ENCODE measurements around the gene PPM1A. TPM values are rescaled to one million over a fixed set of nuclear protein-coding genes. Genes with fewer than 3 reads are reported as not detected.

Gene PPM1A
- total RNA-seq, 1 donor from 2014 or later, result 38.0 TPM

DNA sequence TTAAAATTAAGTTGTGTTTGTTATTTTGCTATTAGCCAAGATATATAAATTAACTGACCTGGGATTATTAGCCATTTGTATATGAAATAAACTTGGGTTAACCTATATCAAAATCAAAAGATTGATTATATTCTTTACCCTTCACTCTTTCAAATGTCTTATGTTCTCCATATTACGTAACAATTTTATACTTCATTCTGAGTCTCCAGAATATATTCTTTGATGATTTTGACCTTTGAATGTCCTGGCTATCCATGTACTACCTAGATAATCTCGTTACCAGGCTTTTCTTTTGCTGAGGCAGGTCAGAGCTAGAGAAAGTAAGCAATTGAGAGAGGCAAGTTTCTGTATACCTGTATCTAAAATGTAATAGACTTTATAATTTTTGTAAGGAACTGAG lies 3.6 kb downstream of the PPM1A start:
- Mint-ChIP-seq H3K4me3 (ENCODE audit: unreplicated experiment) (no peak overlapping the region), H3K27ac (ENCODE audit: unreplicated experiment) (no peak overlapping the region), H3K9me3 (ENCODE audit: unreplicated experiment) (no peaks in the 10 kb centered on the region), H3K27me3 (ENCODE audit: unreplicated experiment) (peaks cover 10% of the 10 kb centered on the region), H3K36me3 (ENCODE audit: low read depth, unreplicated experiment) (no peaks in the 10 kb centered on the region), H3K4me1 (ENCODE audit: unreplicated experiment) (peaks cover 33% of the 10 kb centered on the region)
- no peak for DNase-seq (ENCODE audit: low spot score)
- TF ChIP-seq, protein P1, sequence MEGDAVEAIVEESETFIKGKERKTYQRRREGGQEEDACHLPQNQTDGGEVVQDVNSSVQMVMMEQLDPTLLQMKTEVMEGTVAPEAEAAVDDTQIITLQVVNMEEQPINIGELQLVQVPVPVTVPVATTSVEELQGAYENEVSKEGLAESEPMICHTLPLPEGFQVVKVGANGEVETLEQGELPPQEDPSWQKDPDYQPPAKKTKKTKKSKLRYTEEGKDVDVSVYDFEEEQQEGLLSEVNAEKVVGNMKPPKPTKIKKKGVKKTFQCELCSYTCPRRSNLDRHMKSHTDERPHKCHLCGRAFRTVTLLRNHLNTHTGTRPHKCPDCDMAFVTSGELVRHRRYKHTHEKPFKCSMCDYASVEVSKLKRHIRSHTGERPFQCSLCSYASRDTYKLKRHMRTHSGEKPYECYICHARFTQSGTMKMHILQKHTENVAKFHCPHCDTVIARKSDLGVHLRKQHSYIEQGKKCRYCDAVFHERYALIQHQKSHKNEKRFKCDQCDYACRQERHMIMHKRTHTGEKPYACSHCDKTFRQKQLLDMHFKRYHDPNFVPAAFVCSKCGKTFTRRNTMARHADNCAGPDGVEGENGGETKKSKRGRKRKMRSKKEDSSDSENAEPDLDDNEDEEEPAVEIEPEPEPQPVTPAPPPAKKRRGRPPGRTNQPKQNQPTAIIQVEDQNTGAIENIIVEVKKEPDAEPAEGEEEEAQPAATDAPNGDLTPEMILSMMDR (IDR thresholded peaks at IDR 0.05; ENCODE audit: unreplicated experiment), result no peak

DNA sequence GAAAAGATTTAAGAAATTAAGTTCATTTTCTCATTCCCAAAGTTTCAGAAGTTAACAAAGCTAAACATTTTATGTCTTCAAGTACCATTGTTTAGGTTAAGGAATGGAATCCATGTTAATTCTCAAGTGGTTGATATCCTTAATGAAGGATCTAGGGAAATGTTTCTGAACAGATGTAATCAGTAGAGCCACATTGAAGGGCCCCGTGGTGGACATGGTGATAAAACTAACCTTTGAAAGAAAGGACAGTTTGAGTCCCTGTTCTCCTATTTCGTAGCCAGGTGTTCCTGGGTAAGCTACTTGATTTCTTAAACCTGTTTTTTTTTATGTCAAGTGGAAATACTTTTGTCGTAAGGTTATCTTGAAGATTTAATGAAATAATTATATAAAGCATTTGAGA lies 4.6 kb downstream of the PPM1A start:
- Mint-ChIP-seq H3K27ac (ENCODE audit: unreplicated experiment) (no peak overlapping the region), H3K27me3 (ENCODE audit: unreplicated experiment) (peaks cover 3% of the 10 kb centered on the region), H3K4me3 (ENCODE audit: unreplicated experiment) (no peak overlapping the region), H3K36me3 (ENCODE audit: low read depth, unreplicated experiment) (no peaks in the 10 kb centered on the region), H3K9me3 (ENCODE audit: unreplicated experiment) (no peaks in the 10 kb centered on the region), H3K4me1 (ENCODE audit: unreplicated experiment) (peaks cover 26% of the 10 kb centered on the region)
- TF ChIP-seq, protein P1 (IDR thresholded peaks at IDR 0.05; ENCODE audit: unreplicated experiment), result no peak
- no peak for DNase-seq (ENCODE audit: low spot score)

DNA sequence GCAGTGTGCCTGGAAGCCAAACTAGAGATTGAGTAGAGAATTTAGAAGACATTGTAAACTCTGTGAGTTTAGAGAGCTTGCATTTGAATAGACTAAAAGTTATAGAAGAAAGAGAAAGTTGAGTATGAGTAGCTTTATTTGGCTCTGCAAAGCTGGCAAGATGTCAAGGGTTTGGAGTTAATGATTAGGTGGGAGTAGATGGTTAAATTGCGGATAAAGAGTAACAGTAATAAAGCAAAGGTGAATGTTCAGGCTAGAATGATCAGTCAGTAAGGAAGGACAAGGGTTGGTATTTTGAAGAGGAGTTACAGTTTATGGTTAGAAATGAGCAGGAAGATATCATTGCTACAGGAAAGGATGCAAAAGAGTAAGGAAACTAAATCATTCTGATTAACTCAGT lies 5.2 kb downstream of the PPM1A start:
- Mint-ChIP-seq H3K9me3 (ENCODE audit: unreplicated experiment) (no peaks in the 10 kb centered on the region), H3K4me1 (ENCODE audit: unreplicated experiment) (peaks cover 30% of the 10 kb centered on the region), H3K4me3 (ENCODE audit: unreplicated experiment) (no peak overlapping the region), H3K36me3 (ENCODE audit: low read depth, unreplicated experiment) (no peaks in the 10 kb centered on the region), H3K27me3 (ENCODE audit: unreplicated experiment) (peaks cover 3% of the 10 kb centered on the region), H3K27ac (ENCODE audit: unreplicated experiment) (no peak overlapping the region)
- DNase-seq (ENCODE audit: low spot score), result no peak
- TF ChIP-seq, protein P1 (IDR thresholded peaks at IDR 0.05; ENCODE audit: unreplicated experiment), result no peak

DNA sequence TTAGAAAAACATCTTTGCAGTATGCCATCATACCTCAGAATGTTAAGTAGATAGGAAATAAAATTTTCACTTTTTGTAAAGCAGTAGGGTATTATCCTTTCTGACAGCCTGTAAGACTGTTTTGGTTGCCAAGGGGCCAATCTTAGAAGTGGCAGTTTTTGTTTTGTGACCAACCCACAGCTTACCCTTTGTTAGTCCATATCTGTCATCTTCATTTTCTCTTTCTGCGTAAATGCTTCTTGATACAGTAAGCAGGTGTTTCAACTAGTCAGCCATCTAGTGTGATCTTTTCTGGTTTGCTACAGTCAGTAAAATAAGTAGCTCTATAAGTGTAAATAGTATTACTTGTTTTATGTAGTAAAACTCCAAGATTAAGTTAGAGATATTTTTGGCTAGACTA lies 8.8 kb downstream of the PPM1A start:
- DNase-seq (ENCODE audit: low spot score), result no peak

DNA sequence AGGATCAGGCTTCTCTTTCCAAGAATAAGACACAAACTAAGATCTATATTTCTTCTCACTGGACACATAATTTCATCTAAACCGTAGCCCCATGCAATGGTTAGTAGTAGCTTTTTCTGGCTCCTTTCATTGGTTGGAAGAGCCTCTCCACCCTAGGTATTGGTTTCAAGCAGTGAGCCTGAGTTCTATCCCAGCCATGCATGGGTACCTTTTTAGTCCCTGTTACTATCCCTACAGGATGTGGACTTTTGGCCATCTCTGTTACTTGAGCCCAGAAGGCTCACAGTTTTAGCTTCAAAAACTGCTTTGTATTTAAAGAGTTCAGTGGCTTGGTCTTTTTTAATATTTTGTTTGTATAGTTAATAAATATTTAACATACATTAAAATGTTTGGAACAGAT lies 16.1 kb downstream of the PPM1A start:
- no peaks in the 10 kb centered on the region for H3K4me1 Mint-ChIP-seq (ENCODE audit: unreplicated experiment)
- H3K4me3 Mint-ChIP-seq (ENCODE audit: unreplicated experiment), result no peak overlapping the region
- no peak for DNase-seq (ENCODE audit: low spot score)
- no peak overlapping the region for H3K27ac Mint-ChIP-seq (ENCODE audit: unreplicated experiment)
- no peaks in the 10 kb centered on the region for H3K27me3 Mint-ChIP-seq (ENCODE audit: unreplicated experiment)
- TF ChIP-seq, protein P1 (IDR thresholded peaks at IDR 0.05; ENCODE audit: unreplicated experiment), result no peak
- no peaks in the 10 kb centered on the region for H3K36me3 Mint-ChIP-seq (ENCODE audit: low read depth, unreplicated experiment)
- no peaks in the 10 kb centered on the region for H3K9me3 Mint-ChIP-seq (ENCODE audit: unreplicated experiment)

More for the DNA sequence above, 8.8 kb downstream of the PPM1A start:
- TF ChIP-seq, protein P1 (IDR thresholded peaks at IDR 0.05; ENCODE audit: unreplicated experiment), result no peak
- H3K36me3 Mint-ChIP-seq (ENCODE audit: low read depth, unreplicated experiment), result no peaks in the 10 kb centered on the region
- H3K27me3 Mint-ChIP-seq (ENCODE audit: unreplicated experiment), result no peaks in the 10 kb centered on the region
- H3K4me1 Mint-ChIP-seq (ENCODE audit: unreplicated experiment), result peaks cover 9% of the 10 kb centered on the region
- H3K4me3 Mint-ChIP-seq (ENCODE audit: unreplicated experiment), result no peak overlapping the region
- H3K27ac Mint-ChIP-seq (ENCODE audit: unreplicated experiment), result no peak overlapping the region
- H3K9me3 Mint-ChIP-seq (ENCODE audit: unreplicated experiment), result no peaks in the 10 kb centered on the region
